ENCODE data around the gene PLEKHA4. TPM values are rescaled to one million over a fixed set of nuclear protein-coding genes. Genes with fewer than 3 reads are reported as not detected.

PLEKHA4 gene
- 12.7 and 24.4 TPM in 2 replicates for total RNA-seq (2014; rRNA removed; shearing (Covaris generic))

GRCh38 chr19:48868114-48868886 lies at the start of gene PLEKHA4:
Gene PLEKHA4, minus strand, starts transcription at chr19:48868617. Its CDS starts 997 bp downstream, at chr19:48867620.

DNA sequence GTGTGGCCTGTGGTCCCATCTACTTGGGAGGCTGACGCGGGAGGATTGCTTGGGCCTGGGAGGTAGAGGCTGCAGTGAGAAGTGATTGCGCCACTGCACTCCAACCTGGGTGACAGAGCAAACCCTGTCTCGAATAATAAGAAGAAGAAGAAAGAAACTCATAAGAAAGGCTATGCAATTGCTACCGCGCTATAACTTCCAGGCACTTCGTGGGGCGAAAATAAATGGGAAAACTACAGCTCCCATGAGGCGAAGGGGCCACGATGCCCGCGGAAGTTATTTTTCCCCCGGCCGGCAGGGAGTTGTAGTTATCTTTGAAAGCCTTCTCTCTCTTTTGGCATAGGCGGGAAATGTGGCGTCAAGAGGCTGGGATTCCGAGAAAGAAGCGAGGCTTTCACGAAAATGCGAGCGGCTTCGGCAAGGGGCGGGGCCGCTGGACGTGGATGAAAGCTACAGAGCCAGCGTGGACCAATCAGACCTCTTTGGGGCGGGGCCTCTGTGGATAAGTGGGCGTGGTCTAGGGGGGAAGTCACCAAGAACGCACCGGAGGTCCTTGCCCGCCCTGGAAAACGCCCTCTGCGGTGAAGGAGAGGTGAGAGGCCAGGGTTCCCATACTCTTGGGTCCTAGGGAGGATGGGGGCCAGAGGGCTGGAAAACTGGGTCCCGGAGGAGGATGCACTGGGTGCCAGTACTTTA lies 31.5 kb upstream of the PLEKHA4 start, which contains the start of gene NUCB1:
Gene NUCB1, plus strand, starts transcription at position 532 of the 696 bp plus-strand sequence. CDS start 485 bp downstream, outside the sequence.

DNA sequence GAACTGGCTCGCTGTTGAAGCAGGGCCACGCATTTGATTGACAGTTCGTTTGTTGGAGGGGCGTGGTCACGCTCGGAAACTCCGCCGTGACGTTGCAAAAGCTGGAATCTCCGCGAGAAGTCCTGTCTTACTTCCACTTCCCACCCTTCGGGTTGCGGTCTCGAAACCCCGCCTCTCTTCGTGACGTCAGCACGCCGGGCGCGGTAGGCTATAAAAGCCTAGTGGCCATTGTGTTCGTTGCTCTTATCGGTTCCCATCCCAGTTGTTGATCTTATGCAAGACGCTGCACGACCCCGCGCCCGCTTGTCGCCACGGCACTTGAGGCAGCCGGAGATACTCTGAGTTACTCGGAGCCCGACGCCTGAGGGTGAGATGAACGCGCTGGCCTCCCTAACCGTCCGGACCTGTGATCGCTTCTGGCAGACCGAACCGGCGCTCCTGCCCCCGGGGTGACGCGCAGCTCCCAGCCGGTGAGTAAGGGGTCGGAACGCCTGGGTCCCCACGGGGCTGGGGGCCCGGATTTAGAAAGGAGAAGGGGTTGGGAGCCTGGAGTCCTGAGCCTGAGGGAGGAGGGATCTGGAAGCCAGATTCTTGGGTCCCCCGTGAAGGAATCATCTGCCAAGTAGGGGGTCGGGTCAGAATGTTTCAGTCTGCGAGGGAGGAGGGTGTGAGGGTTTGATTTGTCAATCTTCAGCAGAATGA lies 3.9 kb upstream of the PLEKHA4 start, which contains the start of gene PPP1R15A:
Gene PPP1R15A, plus strand, starts transcription at position 240 of the 702 bp plus-strand sequence. CDS start 813 bp downstream, outside the sequence.

DNA sequence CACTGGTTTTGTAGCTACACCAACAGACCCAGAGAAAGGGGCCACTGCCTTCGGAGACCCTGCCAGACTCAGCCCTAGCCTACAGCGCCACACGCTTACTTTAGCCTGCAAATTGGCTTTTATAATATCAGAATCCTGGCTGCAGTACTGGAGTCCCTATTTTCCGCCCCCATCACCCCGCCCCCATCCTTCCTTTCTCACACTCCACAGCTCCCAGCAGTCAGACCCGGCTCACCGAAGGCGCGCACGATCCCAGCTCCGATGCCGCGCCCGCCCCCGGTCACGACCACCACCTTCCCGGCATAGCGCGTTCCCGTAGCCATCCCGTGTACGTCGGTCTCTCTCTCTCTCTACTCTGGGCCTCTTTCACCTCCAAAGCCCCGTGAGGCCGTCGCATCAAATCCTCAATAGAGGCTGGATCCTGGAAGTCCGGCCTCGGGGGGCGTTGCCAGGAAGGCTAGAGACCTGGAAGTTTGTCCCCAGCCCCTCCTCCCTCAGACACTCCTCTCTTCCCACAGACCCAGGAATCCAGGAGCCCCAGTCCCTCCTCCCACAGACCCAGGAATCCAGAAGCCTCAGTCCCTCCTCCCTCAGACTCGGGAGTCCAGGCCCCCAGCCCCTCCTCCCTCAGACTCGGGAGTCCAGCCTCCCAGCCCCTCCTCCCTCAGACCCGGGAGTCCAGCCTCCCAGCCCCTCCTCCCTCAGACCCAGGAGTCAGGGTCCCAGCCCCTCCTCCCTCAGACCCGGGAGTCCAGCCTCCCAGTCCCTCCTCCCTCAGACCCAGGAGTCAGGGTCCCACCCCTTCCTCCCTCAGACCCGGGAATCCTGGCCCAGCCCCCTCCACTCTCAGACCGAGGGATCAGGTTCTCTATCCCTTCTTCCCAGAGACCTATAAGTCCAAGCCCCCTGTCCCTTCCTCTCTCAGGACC lies 32.1 kb downstream of the PLEKHA4 start, which contains the start of gene HSD17B14:
Gene HSD17B14, minus strand, starts transcription at position 403 of the 929 bp plus-strand sequence. Its CDS starts 80 bp downstream, at position 323.

Small RNAs within 50 kb of the gene (small RNA-seq; reads per million reads assigned to genes)
- gene RNU6-317P: not detected

Other genes starting within 250 kb of the PLEKHA4 start
- gene RPL18, start 249.4 kb downstream of the PLEKHA4 start, total RNA-seq (2014; rRNA removed; shearing (Covaris generic)): 2,777 and 2,986 TPM in 2 replicates
- gene SPHK2, start 249.1 kb downstream of the PLEKHA4 start, total RNA-seq (2014; rRNA removed; shearing (Covaris generic)): 16.5 and 19.3 TPM in 2 replicates
- gene DBP, start 231.2 kb downstream of the PLEKHA4 start, total RNA-seq (2014; rRNA removed; shearing (Covaris generic)): 18.2 and 19.2 TPM in 2 replicates
- gene CA11, start 222.4 kb downstream of the PLEKHA4 start, total RNA-seq (2014; rRNA removed; shearing (Covaris generic)): 2.6 and 2.8 TPM in 2 replicates
- 0.21 TPM in 1 of 2 replicates, not detected in the other for gene NTN5, start 195.6 kb downstream of the PLEKHA4 start, total RNA-seq (2014; rRNA removed; shearing (Covaris generic))
- not detected in 2 replicates for gene FUT2, start 172.6 kb downstream of the PLEKHA4 start, total RNA-seq (2014; rRNA removed; shearing (Covaris generic))
- 0.30 TPM in 1 of 2 replicates, not detected in the other for gene MAMSTR, start 148.9 kb downstream of the PLEKHA4 start, total RNA-seq (2014; rRNA removed; shearing (Covaris generic))
- 0.08 TPM in 1 of 2 replicates, not detected in the other for gene RASIP1, start 128.0 kb downstream of the PLEKHA4 start, total RNA-seq (2014; rRNA removed; shearing (Covaris generic))
- not detected in 2 replicates for gene IZUMO1, start 121.7 kb downstream of the PLEKHA4 start, total RNA-seq (2014; rRNA removed; shearing (Covaris generic))
- gene FUT1, start 116.0 kb downstream of the PLEKHA4 start, total RNA-seq (2014; rRNA removed; shearing (Covaris generic)): 1.9 and 3.2 TPM in 2 replicates
- gene FGF21, start 113.1 kb downstream of the PLEKHA4 start, total RNA-seq (2014; rRNA removed; shearing (Covaris generic)): 0.11 and 1.8 TPM in 2 replicates
- 58.9 and 62.1 TPM in 2 replicates for gene BCAT2, start 57.6 kb downstream of the PLEKHA4 start, total RNA-seq (2014; rRNA removed; shearing (Covaris generic))
- 0.45 TPM in 1 of 2 replicates, not detected in the other for gene HSD17B14, start 32.1 kb downstream of the PLEKHA4 start, total RNA-seq (2014; rRNA removed; shearing (Covaris generic))
- 186 and 188 TPM in 2 replicates for gene PPP1R15A, start 3.8 kb upstream of the PLEKHA4 start, total RNA-seq (2014; rRNA removed; shearing (Covaris generic))
- not detected in 2 replicates for gene TULP2, start 30.1 kb upstream of the PLEKHA4 start, total RNA-seq (2014; rRNA removed; shearing (Covaris generic))
- gene NUCB1, start 31.7 kb upstream of the PLEKHA4 start, total RNA-seq (2014; rRNA removed; shearing (Covaris generic)): 193 and 199 TPM in 2 replicates
- not detected in 2 replicates for gene DHDH, start 65.1 kb upstream of the PLEKHA4 start, total RNA-seq (2014; rRNA removed; shearing (Covaris generic))
- 72.4 and 87.3 TPM in 2 replicates for gene BAX, start 86.3 kb upstream of the PLEKHA4 start, total RNA-seq (2014; rRNA removed; shearing (Covaris generic))
- 1,177 and 1,345 TPM in 2 replicates for gene FTL, start 96.7 kb upstream of the PLEKHA4 start, total RNA-seq (2014; rRNA removed; shearing (Covaris generic))
- 34.0 and 35.2 TPM in 2 replicates for gene GYS1, start 124.7 kb upstream of the PLEKHA4 start, total RNA-seq (2014; rRNA removed; shearing (Covaris generic))
- gene RUVBL2, start 125.3 kb upstream of the PLEKHA4 start, total RNA-seq (2014; rRNA removed; shearing (Covaris generic)): 568 and 573 TPM in 2 replicates
- 1.3 TPM in 1 of 2 replicates, not detected in the other for gene LHB, start 148.5 kb upstream of the PLEKHA4 start, total RNA-seq (2014; rRNA removed; shearing (Covaris generic))
- gene CGB3, start 155.7 kb upstream of the PLEKHA4 start, total RNA-seq (2014; rRNA removed; shearing (Covaris generic)): not detected in 2 replicates
- gene CGB2, start 163.3 kb upstream of the PLEKHA4 start, total RNA-seq (2014; rRNA removed; shearing (Covaris generic)): not detected in 2 replicates
- not detected in 2 replicates for gene CGB1, start 168.3 kb upstream of the PLEKHA4 start, total RNA-seq (2014; rRNA removed; shearing (Covaris generic))
- gene CGB5, start 175.2 kb upstream of the PLEKHA4 start, total RNA-seq (2014; rRNA removed; shearing (Covaris generic)): not detected in 2 replicates
- gene CGB8, start 180.5 kb upstream of the PLEKHA4 start, total RNA-seq (2014; rRNA removed; shearing (Covaris generic)): not detected in 2 replicates
- not detected in 2 replicates for gene CGB7, start 189.1 kb upstream of the PLEKHA4 start, total RNA-seq (2014; rRNA removed; shearing (Covaris generic))
- gene NTF4, start 196.2 kb upstream of the PLEKHA4 start, total RNA-seq (2014; rRNA removed; shearing (Covaris generic)): 0.40 TPM in 1 of 2 replicates, not detected in the other
- gene KCNA7, start 204.1 kb upstream of the PLEKHA4 start, total RNA-seq (2014; rRNA removed; shearing (Covaris generic)): not detected in 2 replicates
- gene SNRNP70, start 216.8 kb upstream of the PLEKHA4 start, total RNA-seq (2014; rRNA removed; shearing (Covaris generic)): 344 and 371 TPM in 2 replicates
- gene LIN7B, start 245.8 kb upstream of the PLEKHA4 start, total RNA-seq (2014; rRNA removed; shearing (Covaris generic)): 8.1 and 9.5 TPM in 2 replicates

All from A375 (cell line).